ENCODE data around the gene PNPLA7.

PNPLA7 gene

DNA sequence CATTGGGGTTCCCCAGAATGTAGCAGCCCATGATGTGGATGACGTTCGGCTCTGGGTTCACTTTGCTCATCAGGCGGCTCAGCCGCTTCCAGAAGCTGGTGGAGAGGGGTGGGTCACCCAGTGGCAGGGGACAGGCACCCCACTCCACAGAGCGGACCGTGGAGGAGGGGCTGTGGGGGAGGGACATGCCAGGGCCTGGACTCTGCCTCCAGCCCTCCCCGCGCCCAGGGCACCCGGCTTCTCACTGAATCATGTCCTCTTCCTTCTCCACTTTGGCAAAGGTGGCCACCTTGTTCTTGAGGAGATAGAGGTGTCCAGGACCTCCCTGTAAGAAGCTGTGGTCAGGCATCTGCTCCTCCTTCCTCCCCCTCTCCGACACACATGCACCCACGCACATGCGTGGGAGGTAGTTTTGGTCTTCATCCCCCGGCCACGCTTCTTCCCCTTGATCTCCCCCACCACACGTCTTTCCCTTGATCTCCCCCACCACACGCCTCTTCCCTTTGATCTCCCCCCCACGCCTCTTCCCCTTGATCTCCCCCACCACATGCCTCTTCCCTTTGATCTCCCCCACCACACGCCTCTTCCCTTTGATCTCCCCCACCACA, 100.2 kb downstream of the PNPLA7 start:
- no peak for DNase-seq (ENCODE audit: low read depth)

DNA sequence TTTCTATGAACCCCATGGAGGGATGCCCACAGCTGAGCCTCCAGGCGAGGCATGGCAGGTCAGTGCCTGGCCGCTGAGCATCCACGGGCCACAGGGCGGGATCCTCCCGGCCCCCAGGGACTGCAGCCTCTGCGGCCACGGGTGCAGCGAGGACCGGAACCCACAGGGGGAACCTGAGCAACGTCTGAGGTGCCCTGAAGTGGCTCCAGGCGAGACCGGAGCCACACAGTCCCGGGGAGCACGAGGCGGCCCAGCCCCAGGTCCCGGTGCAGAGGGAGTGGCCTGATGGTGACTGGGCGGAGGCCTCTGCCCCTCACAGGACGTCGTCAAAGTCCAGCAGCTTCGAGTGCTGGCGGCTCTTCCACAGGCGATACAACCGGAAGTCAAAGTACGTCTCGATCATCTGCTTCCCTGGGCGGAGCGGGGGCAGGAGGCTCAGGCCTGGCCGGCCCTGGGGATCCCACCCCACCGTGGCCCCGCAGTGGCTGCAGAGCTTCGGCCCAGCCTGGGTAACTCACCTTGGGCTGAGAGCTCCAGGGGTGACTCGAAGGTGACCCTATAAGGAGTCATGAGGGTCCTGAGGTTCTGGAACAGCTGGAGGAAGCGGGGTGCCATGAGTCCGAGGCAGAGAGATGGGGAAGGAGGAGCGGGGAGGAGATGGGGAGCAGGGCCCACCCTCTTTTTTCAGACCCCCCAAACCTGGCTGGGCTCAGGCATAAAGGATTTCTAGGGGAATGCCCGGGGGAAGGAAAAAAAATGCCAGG, 100.9 kb downstream of the PNPLA7 start:
- DNase-seq (ENCODE audit: low read depth), result no peak

DNA sequence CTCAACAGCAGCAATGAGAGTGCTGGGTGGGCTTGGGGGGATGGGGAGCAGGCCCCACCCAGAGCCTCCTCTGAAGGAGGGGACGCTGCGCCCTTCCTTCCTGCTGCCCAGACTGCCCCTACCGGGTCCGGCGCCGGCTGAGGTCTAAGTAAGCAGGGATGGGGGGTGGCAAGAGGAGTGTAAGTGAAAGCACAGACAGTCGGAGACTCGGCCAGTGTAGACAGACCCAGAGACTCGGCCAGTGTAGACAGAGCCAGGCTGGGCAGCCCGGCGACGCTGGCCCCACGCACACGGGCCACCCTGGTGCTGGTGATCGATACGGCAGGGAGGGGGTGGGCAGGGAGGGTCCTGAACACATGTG, 101.6 kb downstream of the PNPLA7 start:
- DNase-seq (ENCODE audit: low read depth), result no peak

DNA sequence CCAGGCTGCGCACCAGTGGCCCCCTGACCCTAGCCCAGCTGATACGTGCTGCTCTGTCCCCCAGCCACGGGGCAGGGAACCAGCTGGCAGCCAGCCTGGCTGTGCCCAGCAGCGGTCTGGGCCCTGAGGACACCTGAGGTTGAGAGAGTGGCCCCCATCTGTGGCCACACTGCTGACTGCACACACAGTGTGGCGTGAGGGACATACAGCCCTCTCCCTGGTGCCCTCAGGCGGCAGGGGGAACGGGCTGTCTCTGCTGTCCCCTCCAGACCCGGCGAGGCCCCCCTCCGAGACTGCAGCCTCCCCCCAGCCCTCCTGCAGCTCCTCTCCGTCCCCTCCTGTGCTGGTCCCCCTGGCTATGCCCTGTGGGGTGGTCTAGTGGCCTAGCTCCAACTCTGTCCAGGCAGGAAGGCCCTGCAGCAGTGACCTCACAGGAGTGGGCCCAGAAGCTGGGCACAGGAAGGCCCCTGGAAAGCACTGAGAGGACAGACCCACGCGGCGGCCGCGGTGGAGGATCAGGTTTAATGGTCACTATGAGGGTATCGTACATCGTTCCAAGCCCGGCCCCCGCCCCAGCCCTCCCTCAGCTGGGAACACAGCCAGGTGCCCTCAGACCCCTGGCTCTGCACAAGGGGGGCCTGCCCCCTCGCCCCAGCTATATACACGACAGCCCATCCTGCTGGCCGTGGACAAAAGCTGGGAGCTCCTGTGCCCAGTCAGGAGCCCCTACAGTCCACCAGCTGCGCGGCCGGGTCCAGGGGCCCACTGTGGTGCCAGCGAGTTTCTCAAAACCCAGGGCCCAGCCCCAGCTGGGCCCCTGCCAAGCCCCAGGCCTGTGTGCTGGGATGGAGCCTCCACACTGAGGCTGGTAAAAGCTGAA, 102.2 kb downstream of the PNPLA7 start:
- no peak for DNase-seq (ENCODE audit: low read depth)

DNA sequence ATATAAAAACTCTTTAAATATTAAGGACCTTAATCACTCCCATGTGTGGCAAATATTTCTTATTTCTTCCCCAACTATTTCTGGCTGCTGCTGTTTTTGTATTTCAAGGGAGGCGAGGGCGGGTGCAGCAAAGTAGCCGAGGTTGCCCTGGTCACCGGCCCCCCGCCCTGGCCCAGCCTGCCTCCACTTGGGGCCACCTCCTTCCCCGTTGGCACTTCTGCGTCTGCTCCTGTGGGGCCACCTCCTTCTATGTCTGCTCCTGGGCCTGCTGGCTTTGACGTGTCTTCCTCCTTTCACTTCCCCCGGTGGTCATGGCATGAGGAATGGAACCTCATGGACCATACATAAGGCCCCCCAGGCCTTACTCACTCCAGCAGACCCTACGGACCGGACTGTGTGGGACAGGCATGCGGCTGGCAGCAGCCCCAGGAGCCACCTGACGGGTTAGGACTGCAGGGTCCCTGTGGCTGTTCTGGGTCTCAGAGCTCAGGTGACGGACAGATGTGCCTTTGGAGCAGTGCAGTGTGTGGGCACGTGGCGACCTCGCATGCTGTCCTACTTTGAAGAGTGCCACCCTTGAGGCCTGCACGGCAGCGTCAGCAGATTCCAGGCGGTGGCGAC, 103.2 kb downstream of the PNPLA7 start:
- DNase-seq (ENCODE audit: low read depth), result no peak

DNA sequence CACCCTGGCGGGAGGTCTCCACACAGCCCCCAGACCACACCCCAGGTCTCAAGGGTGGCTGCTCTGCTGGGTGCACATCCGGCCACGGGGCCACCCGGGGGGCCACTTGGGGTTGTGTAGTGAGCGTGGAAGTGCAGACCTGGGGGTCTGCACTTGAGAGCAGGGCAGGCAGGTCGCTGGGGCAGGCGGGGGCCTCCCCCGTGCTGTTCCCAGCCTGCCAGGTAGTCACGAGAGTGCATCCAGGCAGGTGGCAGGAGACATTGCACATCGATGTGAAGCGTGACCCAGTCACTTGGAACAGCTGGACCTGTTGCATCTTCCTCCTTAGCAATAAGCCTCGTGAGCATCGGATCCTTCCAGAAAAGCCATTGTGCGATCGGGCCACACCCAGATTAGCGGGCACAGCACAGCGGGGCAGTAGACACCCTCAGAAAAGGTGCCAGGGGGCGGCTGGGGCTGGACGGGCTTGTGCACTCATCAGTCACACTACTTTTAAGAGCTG, 104.2 kb downstream of the PNPLA7 start:
- DNase-seq (ENCODE audit: low read depth), result no peak

DNA sequence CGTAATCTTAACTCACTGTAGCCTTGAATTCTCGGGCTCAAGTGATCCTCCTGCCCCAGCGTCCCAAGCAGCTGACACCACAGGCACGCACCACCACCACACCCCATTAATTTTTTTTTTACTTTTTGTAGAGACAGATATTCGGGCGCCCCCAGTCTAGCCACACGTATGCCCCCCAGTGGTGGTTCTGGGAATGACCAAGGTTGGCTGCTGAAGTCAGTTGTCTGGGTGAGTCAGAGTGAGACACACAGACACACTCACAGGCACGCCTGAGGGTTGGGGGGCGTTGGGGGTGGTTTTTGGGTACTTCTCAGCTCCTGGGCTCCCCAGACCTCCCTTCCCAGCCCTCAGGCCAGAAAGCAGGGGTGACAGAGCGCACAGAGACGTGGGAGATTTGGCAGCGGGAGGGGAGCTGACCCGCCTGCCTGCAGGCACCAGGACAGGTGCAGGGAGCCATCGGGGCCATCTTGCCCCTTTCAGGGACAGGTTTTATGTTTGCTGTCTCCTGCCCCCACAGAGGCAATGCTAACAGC, 104.9 kb downstream of the PNPLA7 start:
- no peak for DNase-seq (ENCODE audit: low read depth)

DNA sequence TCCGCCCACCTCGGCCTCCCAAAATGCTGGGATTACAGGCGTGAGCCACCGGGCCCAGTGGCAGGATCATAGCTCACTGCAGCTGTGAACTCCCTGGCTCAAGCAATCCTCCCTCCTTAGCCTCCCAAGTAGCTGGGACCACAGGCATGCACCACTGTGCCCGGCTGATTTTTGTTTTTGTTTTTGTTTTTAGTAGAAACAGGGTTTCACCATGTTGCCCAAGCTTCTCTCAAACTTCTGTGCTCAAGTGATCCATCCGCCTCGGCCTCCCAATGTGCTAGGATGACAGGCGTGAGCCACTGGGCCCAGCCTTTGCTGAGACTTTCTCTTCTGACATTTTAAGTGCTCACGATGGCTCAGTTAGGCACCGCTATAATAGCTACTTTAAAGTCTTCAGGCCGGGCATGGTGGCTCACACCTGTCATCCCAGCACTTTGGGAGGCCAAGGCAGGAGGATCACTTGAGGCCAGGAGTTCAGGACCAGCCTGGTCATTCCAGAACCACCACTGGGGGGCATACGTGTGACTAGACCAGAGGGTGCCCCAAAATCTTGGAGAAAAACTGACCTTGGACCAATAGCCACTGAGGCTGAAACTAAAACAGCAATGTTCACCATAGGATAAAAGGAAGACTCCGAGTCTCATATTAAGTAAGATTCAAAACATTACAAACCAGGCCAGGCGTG, 106.0 kb downstream of the PNPLA7 start:
- no peak for DNase-seq (ENCODE audit: low read depth)

DNA sequence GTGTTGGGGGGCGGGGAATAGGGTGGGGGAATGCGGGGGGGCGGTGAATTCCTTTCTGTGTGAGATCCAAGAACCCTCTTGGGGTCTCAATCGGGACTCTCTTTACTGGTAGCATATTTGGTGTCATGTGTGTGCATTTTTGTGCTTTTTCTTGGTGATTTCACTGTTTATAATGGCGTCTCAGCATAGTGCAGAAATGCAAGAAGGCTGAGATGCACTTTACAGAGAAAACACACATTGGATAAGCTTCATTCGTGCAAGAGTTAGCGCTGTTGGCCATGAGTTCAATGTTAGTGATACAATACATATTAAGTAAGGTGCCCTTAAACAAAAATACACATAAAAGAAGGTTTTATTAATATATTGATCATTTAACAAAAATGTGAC, 108.3 kb downstream of the PNPLA7 start:
- no peak for DNase-seq (ENCODE audit: low read depth)

DNA sequence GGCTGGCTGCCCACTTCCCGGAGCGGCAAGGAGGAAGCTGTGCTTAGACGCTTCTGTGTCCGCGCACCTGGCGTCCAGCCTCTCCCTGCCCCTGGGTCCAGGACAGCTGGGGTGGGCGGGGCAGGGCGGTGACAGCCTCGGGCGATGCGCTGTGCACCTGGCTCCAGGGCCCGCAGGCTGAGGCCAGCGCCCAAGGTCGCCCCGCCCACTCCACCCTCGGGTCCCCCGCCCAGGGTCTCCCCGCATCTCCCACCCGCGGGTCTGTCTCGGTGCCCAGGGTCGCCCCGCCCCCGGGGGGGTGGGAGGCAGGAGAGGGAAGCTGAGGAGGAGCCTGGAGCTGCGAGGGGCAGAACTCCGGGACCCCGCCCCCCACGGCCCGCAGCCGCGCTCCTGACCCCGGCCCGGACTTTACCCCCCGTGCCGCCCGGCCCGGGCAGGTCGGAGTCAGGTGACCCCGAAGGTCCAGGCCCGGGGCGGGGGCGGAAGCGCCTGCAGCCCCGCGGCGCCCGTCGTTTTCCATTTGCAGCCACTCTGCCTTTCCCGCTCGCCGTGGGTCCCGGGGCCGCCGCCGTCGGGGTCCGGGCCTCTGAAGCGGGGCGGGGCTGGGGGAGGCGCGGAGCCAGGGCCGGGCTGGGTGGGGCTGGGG, 108.8 kb downstream of the PNPLA7 start, which contains the start of gene ENTPD8:
TSS of gene ENTPD8 (minus strand) at position 69 of the 646 bp plus-strand sequence. CDS start 3,072 bp downstream, outside the sequence.
- no peak for DNase-seq (ENCODE audit: low read depth)

DNA sequence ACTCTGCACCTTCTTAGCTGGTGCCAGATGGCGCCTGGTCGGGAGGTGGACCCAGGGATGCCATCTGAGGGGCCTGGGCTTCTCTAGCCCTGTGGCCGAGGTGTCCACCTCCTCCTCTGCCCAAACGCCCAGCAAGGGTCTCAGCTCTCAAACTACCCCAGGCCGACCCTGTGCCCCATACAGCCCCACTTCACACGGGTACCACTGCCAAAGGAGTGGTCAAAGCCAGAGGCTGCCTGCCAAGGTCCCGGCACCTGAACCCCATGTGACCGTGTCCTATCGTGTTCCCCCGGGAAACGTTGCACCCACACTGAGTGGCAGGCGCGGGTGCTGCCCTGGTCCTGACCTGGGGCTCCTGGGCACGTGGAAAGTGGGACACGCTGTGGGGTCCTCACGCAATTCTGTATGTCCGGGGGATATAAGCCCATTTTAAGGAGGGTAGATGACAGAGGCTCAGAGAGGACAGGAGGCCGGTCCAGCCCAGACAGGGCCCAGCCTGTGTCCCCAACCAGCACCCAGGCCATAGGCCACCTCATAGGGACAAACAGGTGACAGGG, 111.0 kb downstream of the PNPLA7 start:
- DNase-seq (ENCODE audit: low read depth), result no peak

DNA sequence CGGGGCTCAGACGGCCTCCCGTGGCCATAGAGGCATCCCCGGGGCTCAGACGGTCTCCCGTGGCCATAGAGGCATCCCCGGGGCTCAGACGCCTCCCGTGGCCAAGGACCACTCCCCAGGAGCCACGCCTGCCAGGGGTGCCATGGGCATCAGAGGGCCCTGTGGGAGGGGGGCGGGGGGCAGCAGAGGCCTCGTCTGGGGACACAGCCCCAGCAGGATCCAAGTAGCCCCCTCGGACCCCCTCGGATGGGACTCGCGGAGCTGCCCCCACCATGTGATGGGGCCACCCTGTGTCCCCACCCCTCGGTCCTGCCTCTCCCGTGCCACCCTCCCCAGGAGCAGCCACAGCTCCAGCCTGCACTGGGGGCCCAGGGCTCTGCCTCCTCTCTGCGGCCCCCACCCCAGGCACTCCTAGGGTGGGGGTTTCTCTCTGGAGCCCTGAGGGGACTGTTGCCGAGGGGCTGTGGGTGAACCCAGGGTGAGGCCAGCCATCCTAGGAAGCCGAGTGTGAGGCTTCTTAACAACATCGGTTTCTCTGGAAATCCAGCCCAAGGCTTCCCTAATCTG, 111.5 kb downstream of the PNPLA7 start:
- no peak for DNase-seq (ENCODE audit: low read depth)

DNA sequence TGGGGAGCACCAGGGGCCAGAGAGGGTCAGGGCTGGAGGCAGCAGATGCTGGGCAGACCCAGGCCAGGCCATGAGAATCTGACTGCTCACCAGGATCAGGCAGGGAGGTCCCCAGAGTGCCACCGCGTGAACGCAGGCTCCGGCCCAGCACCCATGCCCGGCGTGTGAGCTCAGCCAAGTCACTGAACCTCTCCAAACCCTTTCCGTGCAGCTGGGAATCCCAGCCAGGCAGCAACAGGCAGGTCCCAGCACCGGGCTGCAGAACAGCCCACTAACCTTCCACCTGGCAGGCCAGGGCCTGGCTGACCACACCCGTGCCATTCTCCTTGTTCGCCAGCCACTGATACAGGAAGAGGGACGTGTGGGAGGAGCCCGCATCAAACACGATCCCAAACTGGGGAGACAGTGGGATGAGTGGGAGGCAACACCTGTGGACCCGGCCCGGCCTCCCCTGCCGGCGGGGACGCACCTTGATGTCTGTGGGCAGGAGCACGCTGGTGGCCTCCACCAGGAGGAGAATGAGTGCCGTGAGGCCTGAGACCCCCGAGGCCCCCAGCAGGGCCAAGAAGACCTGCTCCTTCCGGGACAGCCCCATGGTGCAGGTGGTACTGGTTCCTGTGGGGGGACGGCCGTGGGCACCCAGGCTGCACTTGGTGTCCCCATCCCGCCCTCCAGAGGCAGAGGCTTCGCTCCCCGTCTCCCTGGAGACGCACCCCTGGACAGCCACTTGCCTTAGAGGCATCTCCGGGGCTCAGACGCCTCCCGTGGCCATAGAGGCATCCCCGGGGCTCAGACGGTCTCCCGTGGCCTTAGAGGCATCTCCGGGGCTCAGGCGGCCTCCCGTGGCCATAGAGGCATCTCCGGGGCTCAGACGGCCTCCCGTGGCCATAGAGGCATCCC, 112.3 kb downstream of the PNPLA7 start:
- DNase-seq (ENCODE audit: low read depth), result no peak

DNA sequence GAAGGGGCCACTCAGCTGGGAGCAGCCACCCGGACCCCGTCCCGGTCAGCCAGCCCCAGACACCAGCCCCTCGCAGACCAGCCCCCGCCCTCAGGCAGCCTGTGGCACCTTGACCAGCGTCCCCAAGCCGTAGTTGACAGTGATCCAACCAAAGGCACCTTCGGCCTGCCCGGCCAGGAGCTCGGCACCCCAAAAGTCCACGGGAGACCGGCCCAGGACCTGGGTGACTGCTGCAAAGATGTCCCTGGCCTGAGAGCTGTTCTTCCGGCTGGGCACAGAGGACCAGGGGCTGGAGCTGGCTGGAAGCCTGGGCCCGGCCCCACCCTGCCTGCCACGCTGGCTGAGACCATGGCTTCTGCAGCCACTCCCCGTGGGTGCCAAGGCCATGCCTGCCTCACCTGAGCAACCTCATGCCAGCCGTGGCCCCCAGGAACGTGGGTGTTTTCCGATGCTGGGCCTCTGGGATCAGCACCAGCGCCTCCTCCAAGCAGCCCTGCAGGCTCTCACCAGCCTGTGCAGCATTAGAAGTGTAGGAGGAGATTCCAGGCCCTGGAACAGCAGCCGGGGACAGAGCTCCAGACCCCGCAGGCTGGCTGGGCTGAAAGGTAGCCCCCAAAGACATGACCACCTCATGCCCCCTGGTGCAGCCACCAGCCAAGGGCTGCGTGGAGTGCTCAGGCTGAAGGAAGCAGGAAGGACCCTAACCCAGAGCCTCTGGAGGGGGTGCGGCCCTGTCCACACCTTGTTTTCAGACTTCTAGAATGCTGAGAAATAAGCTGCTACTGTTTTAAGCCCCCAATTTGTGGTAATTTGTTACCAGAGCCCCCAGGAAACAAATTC, 113.2 kb downstream of the PNPLA7 start:
- DNase-seq (ENCODE audit: low read depth), result no peak

DNA sequence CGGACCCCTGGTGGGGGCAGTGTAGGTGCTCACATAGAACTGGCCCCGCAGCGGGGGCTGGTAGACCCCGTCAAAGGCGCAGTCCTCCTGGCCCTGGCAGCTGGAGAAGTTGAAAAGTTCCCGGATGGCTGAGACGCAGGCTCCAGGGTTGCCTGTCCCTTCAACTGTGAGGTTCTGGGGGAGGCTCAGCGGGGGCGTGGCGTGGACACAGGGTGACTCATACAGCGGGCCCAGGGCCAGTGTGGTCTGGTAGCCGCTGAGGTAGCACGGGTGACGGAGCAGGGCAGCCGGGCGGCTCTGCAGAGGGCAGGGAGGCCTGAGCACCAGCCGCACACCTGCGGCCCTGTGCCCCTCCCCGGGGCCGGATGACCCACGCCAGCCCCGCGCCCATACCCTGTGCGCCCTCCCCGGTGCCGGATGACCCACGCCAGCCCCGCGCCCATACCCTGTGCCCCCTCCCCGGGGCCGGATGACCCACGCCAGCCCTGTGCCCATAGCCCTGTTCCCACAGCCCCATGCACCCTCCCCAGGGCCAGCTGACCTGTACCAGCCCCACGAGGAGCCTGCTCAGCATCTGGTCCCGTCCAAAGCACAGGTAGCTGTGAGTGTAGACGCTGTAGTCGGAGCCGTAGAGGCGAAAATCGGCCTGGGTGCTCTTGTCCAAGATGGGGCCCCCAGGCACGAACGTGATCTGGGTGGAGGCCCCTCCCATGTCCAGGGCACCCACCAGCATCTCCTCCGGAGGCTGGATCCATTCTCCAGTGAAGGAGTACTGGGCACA, 114.0 kb downstream of the PNPLA7 start:
- DNase-seq (ENCODE audit: low read depth), result peak; percentile 43

DNA sequence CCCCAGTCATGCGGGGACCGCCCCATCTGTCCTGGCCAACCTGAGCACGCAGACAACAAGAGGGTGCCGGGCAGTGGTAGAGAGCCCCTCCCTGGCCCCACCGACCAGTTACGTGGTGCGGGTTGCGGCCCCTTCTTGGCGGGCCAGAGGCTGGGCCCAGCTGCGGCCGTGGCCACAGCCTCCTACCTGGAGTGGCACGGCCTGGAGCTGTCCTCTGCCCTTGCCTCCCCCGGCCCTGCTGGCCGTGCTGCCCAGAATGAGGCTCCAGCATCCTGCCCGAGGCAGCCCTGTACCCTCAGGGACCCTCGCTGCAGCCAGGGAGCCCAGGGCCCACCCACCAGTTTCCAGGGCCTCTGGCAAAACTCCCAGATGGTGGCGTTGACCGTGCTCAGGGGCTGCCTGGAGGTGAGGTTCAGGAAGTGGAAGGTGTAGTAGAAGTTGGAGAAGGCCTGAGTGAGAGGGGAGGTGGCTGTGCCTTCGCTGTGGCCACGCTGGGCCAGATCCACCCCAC, 114.8 kb downstream of the PNPLA7 start:
- DNase-seq (ENCODE audit: low read depth), result no peak

Data from non-pigmented ciliary epithelial cell (primary cell).